K562 (cell line): ENCODE data around the gene HOGA1. TPM values are rescaled to one million over a fixed set of nuclear protein-coding genes. Genes with fewer than 3 reads are reported as not detected.

Experiments
- ARID3B ChIP-seq: fragments of 250-450 bp; sonication (Bioruptor Pico); IDR thresholded peaks from 2 replicates; pipeline ENCODE4 v1.4.0; 2020; ENCODE audit warnings: borderline replicate concordance
- CBX1 ChIP-seq: sonication (generic); IDR thresholded peaks from 2 replicates; pipeline ENCODE4 v1.6.1; 2016; ENCODE audit warnings: antibody characterized with exemption, low read depth, mild to moderate bottlenecking
- ZNF12 ChIP-seq: sonication (generic); formaldehyde crosslinking; IDR thresholded peaks from 2 replicates; pipeline ENCODE4 v1.4.0; 2020; ENCODE audit warnings: mild to moderate bottlenecking, missing genetic modification reagents
- polyA plus RNA-seq, 8 experiments: library from polyadenylated mRNA; depleted of rRNA in 4 of 8; stranded (reverse) in 5 of 8; unstranded in 3 of 8; fragments of >200 nt; fragmentation: Nextera tagmentation in 2 of 8; fragmentation: Illumina TruSeq in 1 of 8; extraction: Ambion mirVana in 2 of 8; extraction: Trizol in 1 of 8; gene quantifications; 2 replicates each; pipeline versions ENCODE4 v1.2.1 to v1.2.3, GENCODE V29; 2011 to 2014; ENCODE audit warnings: inconsistent platforms in 1 of 8, missing spikeins in 1 of 8
- total RNA-seq, 7 experiments: library from RNA; depleted of rRNA in 6 of 7; stranded (reverse); fragments of >200 nt in 6 of 7; fragmentation: Illumina TruSeq in 2 of 7; extraction: Trizol in 2 of 7; gene quantifications; 2 replicates each; pipeline versions ENCODE4 v1.2.1 to v1.2.3, GENCODE V29; 2011 to 2021; ENCODE audit warnings: low replicate concordance in 1 of 7
- TF ChIP-seq, protein P1 (sequence below): fragments of 200-600 bp; sonication (generic); IDR thresholded peaks from one replicate; pipeline ENCODE4 v1.6.1; 2012; ENCODE audit warnings: mild to moderate bottlenecking, low read depth, low read length, inconsistent platforms
- TF ChIP-seq, protein P2 (sequence below), 2 experiments: fragments of 450-650 bp; formaldehyde crosslinking in 1 of 2; IDR thresholded peaks; 2 replicates each; pipeline versions ENCODE4 v1.4.0 to v1.6.1; 2014 to 2020; ENCODE audit warnings: mild to moderate bottlenecking in 2 of 2, borderline replicate concordance in 1 of 2, low read depth in 1 of 2

Gene HOGA1
- total and polyA plus RNA-seq, 9 of the 15 experiments (the other 6 are each of a cell fraction or from before 2014, with no cell fraction given), result not detected

DNA sequence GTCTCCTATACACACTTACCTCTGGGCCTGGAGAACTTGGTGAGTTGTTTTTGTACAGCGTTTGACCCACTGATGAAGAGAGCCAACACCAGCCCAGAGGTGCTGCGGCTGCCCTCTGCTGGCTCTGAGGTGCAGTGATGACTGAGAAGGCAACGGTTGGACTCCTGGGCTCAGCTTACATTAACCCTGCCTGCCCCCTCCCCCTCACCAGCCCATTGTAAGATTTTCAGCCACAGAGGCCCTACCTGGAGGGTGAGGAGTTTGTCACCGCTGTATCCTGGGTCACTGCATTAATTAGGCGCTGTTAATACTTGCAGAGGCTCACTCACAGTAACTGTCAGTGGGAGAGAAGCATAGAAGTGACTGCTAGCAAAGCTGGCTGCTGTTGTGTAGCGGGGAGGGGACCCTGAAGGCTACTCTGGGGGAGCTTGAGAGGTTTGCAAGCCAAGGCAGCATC lies 30.6 kb upstream of the HOGA1 start (continued):
- TF ChIP-seq, protein P1, sequence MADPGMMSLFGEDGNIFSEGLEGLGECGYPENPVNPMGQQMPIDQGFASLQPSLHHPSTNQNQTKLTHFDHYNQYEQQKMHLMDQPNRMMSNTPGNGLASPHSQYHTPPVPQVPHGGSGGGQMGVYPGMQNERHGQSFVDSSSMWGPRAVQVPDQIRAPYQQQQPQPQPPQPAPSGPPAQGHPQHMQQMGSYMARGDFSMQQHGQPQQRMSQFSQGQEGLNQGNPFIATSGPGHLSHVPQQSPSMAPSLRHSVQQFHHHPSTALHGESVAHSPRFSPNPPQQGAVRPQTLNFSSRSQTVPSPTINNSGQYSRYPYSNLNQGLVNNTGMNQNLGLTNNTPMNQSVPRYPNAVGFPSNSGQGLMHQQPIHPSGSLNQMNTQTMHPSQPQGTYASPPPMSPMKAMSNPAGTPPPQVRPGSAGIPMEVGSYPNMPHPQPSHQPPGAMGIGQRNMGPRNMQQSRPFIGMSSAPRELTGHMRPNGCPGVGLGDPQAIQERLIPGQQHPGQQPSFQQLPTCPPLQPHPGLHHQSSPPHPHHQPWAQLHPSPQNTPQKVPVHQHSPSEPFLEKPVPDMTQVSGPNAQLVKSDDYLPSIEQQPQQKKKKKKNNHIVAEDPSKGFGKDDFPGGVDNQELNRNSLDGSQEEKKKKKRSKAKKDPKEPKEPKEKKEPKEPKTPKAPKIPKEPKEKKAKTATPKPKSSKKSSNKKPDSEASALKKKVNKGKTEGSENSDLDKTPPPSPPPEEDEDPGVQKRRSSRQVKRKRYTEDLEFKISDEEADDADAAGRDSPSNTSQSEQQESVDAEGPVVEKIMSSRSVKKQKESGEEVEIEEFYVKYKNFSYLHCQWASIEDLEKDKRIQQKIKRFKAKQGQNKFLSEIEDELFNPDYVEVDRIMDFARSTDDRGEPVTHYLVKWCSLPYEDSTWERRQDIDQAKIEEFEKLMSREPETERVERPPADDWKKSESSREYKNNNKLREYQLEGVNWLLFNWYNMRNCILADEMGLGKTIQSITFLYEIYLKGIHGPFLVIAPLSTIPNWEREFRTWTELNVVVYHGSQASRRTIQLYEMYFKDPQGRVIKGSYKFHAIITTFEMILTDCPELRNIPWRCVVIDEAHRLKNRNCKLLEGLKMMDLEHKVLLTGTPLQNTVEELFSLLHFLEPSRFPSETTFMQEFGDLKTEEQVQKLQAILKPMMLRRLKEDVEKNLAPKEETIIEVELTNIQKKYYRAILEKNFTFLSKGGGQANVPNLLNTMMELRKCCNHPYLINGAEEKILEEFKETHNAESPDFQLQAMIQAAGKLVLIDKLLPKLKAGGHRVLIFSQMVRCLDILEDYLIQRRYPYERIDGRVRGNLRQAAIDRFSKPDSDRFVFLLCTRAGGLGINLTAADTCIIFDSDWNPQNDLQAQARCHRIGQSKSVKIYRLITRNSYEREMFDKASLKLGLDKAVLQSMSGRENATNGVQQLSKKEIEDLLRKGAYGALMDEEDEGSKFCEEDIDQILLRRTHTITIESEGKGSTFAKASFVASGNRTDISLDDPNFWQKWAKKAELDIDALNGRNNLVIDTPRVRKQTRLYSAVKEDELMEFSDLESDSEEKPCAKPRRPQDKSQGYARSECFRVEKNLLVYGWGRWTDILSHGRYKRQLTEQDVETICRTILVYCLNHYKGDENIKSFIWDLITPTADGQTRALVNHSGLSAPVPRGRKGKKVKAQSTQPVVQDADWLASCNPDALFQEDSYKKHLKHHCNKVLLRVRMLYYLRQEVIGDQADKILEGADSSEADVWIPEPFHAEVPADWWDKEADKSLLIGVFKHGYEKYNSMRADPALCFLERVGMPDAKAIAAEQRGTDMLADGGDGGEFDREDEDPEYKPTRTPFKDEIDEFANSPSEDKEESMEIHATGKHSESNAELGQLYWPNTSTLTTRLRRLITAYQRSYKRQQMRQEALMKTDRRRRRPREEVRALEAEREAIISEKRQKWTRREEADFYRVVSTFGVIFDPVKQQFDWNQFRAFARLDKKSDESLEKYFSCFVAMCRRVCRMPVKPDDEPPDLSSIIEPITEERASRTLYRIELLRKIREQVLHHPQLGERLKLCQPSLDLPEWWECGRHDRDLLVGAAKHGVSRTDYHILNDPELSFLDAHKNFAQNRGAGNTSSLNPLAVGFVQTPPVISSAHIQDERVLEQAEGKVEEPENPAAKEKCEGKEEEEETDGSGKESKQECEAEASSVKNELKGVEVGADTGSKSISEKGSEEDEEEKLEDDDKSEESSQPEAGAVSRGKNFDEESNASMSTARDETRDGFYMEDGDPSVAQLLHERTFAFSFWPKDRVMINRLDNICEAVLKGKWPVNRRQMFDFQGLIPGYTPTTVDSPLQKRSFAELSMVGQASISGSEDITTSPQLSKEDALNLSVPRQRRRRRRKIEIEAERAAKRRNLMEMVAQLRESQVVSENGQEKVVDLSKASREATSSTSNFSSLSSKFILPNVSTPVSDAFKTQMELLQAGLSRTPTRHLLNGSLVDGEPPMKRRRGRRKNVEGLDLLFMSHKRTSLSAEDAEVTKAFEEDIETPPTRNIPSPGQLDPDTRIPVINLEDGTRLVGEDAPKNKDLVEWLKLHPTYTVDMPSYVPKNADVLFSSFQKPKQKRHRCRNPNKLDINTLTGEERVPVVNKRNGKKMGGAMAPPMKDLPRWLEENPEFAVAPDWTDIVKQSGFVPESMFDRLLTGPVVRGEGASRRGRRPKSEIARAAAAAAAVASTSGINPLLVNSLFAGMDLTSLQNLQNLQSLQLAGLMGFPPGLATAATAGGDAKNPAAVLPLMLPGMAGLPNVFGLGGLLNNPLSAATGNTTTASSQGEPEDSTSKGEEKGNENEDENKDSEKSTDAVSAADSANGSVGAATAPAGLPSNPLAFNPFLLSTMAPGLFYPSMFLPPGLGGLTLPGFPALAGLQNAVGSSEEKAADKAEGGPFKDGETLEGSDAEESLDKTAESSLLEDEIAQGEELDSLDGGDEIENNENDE, result no peak
- no peak for TF ChIP-seq ZNF12
- no peak for TF ChIP-seq ARID3B (CRISPR knock-in tag)
- no peak for TF ChIP-seq CBX1
- TF ChIP-seq, protein P2, sequence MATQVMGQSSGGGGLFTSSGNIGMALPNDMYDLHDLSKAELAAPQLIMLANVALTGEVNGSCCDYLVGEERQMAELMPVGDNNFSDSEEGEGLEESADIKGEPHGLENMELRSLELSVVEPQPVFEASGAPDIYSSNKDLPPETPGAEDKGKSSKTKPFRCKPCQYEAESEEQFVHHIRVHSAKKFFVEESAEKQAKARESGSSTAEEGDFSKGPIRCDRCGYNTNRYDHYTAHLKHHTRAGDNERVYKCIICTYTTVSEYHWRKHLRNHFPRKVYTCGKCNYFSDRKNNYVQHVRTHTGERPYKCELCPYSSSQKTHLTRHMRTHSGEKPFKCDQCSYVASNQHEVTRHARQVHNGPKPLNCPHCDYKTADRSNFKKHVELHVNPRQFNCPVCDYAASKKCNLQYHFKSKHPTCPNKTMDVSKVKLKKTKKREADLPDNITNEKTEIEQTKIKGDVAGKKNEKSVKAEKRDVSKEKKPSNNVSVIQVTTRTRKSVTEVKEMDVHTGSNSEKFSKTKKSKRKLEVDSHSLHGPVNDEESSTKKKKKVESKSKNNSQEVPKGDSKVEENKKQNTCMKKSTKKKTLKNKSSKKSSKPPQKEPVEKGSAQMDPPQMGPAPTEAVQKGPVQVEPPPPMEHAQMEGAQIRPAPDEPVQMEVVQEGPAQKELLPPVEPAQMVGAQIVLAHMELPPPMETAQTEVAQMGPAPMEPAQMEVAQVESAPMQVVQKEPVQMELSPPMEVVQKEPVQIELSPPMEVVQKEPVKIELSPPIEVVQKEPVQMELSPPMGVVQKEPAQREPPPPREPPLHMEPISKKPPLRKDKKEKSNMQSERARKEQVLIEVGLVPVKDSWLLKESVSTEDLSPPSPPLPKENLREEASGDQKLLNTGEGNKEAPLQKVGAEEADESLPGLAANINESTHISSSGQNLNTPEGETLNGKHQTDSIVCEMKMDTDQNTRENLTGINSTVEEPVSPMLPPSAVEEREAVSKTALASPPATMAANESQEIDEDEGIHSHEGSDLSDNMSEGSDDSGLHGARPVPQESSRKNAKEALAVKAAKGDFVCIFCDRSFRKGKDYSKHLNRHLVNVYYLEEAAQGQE (IDR thresholded peaks at IDR 0.05; ENCODE audit: borderline replicate concordance), result peak; percentile 64; the same call in 1 of the 2 replicates
- TF ChIP-seq, protein P2 (CRISPR knock-in tag; IDR thresholded peaks at IDR 0.05; ENCODE audit: low read depth), result no peak
